Neuronal stem cell (in vitro differentiated cells): ENCODE results near the gene PPP2R2B.

Experiments used
- DNase-seq: peaks from one replicate; pipeline ENCODE4 v3.0.0-alpha.2; 2013; ENCODE audit warnings: low spot score
- H2AFZ ChIP-seq: one replicate; pipeline ENCODE4 v1.6.1; 2013; ENCODE audit warnings: mild to moderate bottlenecking, low read length, inconsistent platforms
- H2AK5ac ChIP-seq: 2 replicates; pipeline ENCODE4 v1.6.1; 2013; ENCODE audit warnings: low read depth, mild to moderate bottlenecking, inconsistent platforms, low read length, moderate library complexity, mixed read lengths
- H2BK120ac ChIP-seq: 2 replicates; pipeline ENCODE4 v1.6.1; 2013; ENCODE audit warnings: low read depth, mild to moderate bottlenecking, inconsistent platforms, low read length, moderate library complexity, mixed read lengths
- H2BK12ac ChIP-seq: one replicate; pipeline ENCODE4 v1.6.1; 2013; ENCODE audit warnings: low read length, inconsistent platforms
- H2BK15ac ChIP-seq: 2 replicates; pipeline ENCODE4 v1.6.1; 2013; ENCODE audit warnings: mild to moderate bottlenecking, low read length, inconsistent platforms, mixed read lengths
- H2BK5ac ChIP-seq: one replicate; pipeline ENCODE4 v1.6.1; 2013; ENCODE audit warnings: inconsistent platforms, mild to moderate bottlenecking, low read length, moderate library complexity
- H3K14ac ChIP-seq: one replicate; pipeline ENCODE4 v1.6.1; 2013; ENCODE audit warnings: low read length, inconsistent platforms
- H3K18ac ChIP-seq: 2 replicates; pipeline ENCODE4 v1.6.1; 2013; ENCODE audit warnings: low read length, inconsistent platforms
- H3K23ac ChIP-seq: 2 replicates; pipeline ENCODE4 v1.6.1; 2013; ENCODE audit warnings: low read depth, mild to moderate bottlenecking, mixed read lengths, low read length, inconsistent platforms; ENCODE audit not compliant: poor library complexity
- H3K27ac ChIP-seq: replicated peaks from 3 replicates; pipeline ENCODE4 v1.5.1; 2013; ENCODE audit warnings: low read length, inconsistent platforms
- H3K27me3 ChIP-seq, 3 experiments: 2 replicates each; pipeline ENCODE4 v1.6.1; 2013; ENCODE audit warnings: low read length in 3 of 3, mild to moderate bottlenecking in 2 of 3, inconsistent platforms in 1 of 3, low read depth in 1 of 3, mixed read lengths in 1 of 3, moderate library complexity in 1 of 3; ENCODE audit not compliant: control insufficient read depth in 3 of 3, insufficient read depth in 3 of 3
- H3K36me3 ChIP-seq, 2 donors: replicated peaks in 1 of 2; 2 replicates each; pipeline ENCODE4 v1.6.1; 2013; ENCODE audit warnings: low read length in 2 of 2; ENCODE audit not compliant: control insufficient read depth in 2 of 2, insufficient read depth in 2 of 2
- H3K4ac ChIP-seq: 2 replicates; pipeline ENCODE4 v1.6.1; 2013; ENCODE audit warnings: inconsistent platforms, mild to moderate bottlenecking, low read length, moderate library complexity
- H3K4me1 ChIP-seq, 2 donors: 1 replicate in 1 of 2; 2 replicates in 1 of 2; pipeline ENCODE4 v1.6.1; 2013; ENCODE audit warnings: low read length in 2 of 2, low read depth in 1 of 2; ENCODE audit not compliant: control insufficient read depth in 2 of 2, insufficient read depth in 1 of 2
- H3K4me2 ChIP-seq: one replicate; pipeline ENCODE4 v1.6.1; 2013; ENCODE audit warnings: mild to moderate bottlenecking, low read length, inconsistent platforms; ENCODE audit not compliant: insufficient read depth, poor library complexity, severe bottlenecking
- H3K4me3 ChIP-seq, 2 donors: 2 replicates each; pipeline ENCODE4 v1.5.1; 2013; ENCODE audit warnings: low read length in 2 of 2, mild to moderate bottlenecking in 2 of 2, inconsistent platforms in 1 of 2, moderate library complexity in 1 of 2
- H3K79me1 ChIP-seq: one replicate; pipeline ENCODE4 v1.6.1; 2013; ENCODE audit warnings: low read depth, mild to moderate bottlenecking, inconsistent platforms, low read length, moderate library complexity
- H3K9ac ChIP-seq: one replicate; pipeline ENCODE4 v1.6.1; 2013; ENCODE audit warnings: mild to moderate bottlenecking, low read depth, low read length, inconsistent platforms; ENCODE audit not compliant: poor library complexity
- H3K9me3 ChIP-seq, 2 donors: replicated peaks in 1 of 2; 2 replicates each; pipeline versions ENCODE3 to v1.6.1; 2013; ENCODE audit warnings: low read length in 2 of 2, mild to moderate bottlenecking in 2 of 2, inconsistent platforms in 1 of 2, low read depth in 1 of 2, mixed read lengths in 1 of 2, moderate library complexity in 1 of 2; ENCODE audit not compliant: control insufficient read depth in 2 of 2, insufficient read depth in 1 of 2
- H4K8ac ChIP-seq: one replicate; pipeline ENCODE4 v1.6.1; 2013; ENCODE audit warnings: low read depth, mild to moderate bottlenecking, inconsistent platforms, low read length, moderate library complexity
- H4K91ac ChIP-seq: one replicate; pipeline ENCODE4 v1.6.1; 2013; ENCODE audit warnings: low read length, low read depth, mild to moderate bottlenecking, inconsistent platforms; ENCODE audit not compliant: poor library complexity
- WGBS, 2 donors: extraction: QIAGEN DNeasy Blood & Tissue Kit; methylation state at CpG; one replicate each; pipeline ENCODE4 v1.1.7; 2013; ENCODE audit warnings: missing lambda C conversion rate in 2 of 2, mixed read lengths in 1 of 2; ENCODE audit not compliant: insufficient read length in 2 of 2, insufficient replicate concordance in 1 of 2; ENCODE audit errors: extremely low coverage in 2 of 2; 5-methylcytosine and 5-hydroxymethylcytosine counted together

Gene PPP2R2B

DNA sequence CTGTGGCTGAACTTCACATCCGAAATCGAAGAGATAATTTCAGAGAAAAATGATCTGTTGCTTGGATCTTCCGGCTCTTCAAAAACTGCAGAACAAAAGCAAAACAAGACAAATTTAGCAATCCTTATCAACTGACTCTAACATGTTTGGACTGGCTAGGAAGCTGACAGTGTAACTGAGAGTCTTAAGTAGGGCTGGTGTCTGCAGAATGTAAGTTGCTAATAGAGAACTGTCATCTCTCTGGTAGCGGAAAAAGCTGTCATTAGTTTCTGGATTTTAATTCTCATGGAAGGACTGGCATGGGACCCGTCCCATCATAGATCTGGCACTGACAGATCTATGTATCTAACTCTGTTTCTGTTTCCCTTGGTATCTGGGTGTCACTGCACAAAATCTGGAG lies 278.2 kb downstream of the PPP2R2B start:
- H2BK5ac ChIP-seq, result no peak overlapping the region
- no peak overlapping the region for H3K23ac ChIP-seq
- H3K79me1 ChIP-seq, result no peaks in the 10 kb centered on the region
- H3K4me1 ChIP-seq, result no peaks in the 10 kb centered on the region
- peaks cover 4 to 6% of the 10 kb centered on the region in 2 donors for H3K36me3 ChIP-seq
- H2BK12ac ChIP-seq, result no peak overlapping the region
- H3K27ac ChIP-seq, result no peak overlapping the region
- H2BK15ac ChIP-seq, result no peak overlapping the region
- no peak overlapping the region for H3K4ac ChIP-seq
- no peak overlapping the region for H2AFZ ChIP-seq
- H3K27me3 ChIP-seq, result no peaks in the 10 kb centered on the region
- no peaks in the 10 kb centered on the region for H3K9me3 ChIP-seq
- H4K91ac ChIP-seq, result no peak overlapping the region
- no peak overlapping the region for H3K4me2 ChIP-seq
- H3K9ac ChIP-seq, result no peak overlapping the region
- no peak overlapping the region for H2BK120ac ChIP-seq
- H4K8ac ChIP-seq, result no peak overlapping the region
- H3K18ac ChIP-seq, result no peak overlapping the region
- no peak overlapping the region for H2AK5ac ChIP-seq
- no peak overlapping the region for H3K4me3 ChIP-seq
- no CpG with 5 or more reads among the region's 5 CpGs for WGBS, 2 donors
- DNase-seq, result no peak
- H3K14ac ChIP-seq, result no peak overlapping the region

DNA sequence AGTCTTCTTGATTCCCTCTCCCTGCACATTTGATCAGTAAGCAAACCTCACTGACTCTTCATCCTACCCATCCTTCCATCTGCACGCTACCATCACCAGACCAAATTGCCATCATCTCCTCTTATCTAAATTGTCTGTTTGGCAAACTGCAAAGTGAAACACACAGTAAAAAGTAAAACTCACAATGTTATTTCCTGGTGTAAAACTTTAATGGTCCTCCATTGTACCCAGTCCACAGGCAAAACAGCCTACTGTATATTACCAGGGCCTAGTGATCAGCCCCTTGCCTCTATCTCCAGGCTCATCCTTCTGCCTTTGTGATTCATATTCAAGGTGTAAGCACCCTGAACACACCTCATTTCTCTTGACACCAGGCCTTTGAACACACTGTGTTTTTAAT lies 279.3 kb downstream of the PPP2R2B start:
- Histone ChIP-seq H3K9me3 (no peaks in the 10 kb centered on the region), H2BK15ac (no peak overlapping the region), H4K8ac (no peak overlapping the region), H2AK5ac (no peak overlapping the region), H3K4me1 (no peaks in the 10 kb centered on the region), H2BK120ac (no peak overlapping the region), H3K27ac (no peak overlapping the region), H3K14ac (no peak overlapping the region), H2BK12ac (no peak overlapping the region), H3K18ac (no peak overlapping the region), H3K27me3 (no peaks in the 10 kb centered on the region), H2AFZ (no peak overlapping the region), H4K91ac (no peak overlapping the region), H3K23ac (no peak overlapping the region), H3K4me3 (no peak overlapping the region), H3K36me3 (peaks cover 4 to 6% of the 10 kb centered on the region in 2 donors), H3K4me2 (no peak overlapping the region), H3K79me1 (no peaks in the 10 kb centered on the region), H3K4ac (no peak overlapping the region), H3K9ac (no peak overlapping the region), H2BK5ac (no peak overlapping the region)
- WGBS, 2 donors, result no CpG with 5 or more reads among the region's 1 CpG
- no peak for DNase-seq

DNA sequence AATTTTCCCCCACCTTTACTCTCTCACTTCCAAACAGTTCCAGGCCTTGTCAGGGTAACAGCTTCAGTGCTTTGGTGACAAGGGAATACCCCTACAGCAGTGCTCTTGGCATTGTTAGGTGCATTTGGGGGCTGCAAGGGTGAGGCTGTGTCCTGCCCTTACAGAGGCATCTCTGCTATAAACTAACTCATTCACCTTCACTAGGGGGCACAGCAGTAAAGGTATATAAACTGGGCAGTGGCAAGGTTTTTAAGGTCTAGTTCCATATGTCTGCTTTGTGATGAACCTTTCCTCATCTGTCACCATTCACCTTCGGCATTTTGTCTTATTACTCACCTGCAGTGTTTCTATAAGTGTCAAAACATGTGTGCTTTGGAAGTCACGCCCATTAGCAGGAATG lies 283.5 kb downstream of the PPP2R2B start:
- H3K4me1 ChIP-seq, result peaks cover under 1 to 3% of the 10 kb centered on the region in 2 donors
- H3K4me3 ChIP-seq, result no peak overlapping the region
- no peak overlapping the region for H3K18ac ChIP-seq
- H3K14ac ChIP-seq, result no peak overlapping the region
- no peaks in the 10 kb centered on the region for H3K27me3 ChIP-seq
- no peak overlapping the region for H2BK5ac ChIP-seq
- H3K27ac ChIP-seq, result no peak overlapping the region
- no CpG with 5 or more reads among the region's 2 CpGs for WGBS, 2 donors
- H2AFZ ChIP-seq, result no peak overlapping the region
- no peak overlapping the region for H3K23ac ChIP-seq
- H3K9ac ChIP-seq, result no peak overlapping the region
- H2BK12ac ChIP-seq, result no peak overlapping the region
- peaks cover 8% of the 10 kb centered on the region in 2 donors for H3K36me3 ChIP-seq
- no peak overlapping the region for H4K91ac ChIP-seq
- no peak overlapping the region for H2BK15ac ChIP-seq
- no peaks in the 10 kb centered on the region for H3K79me1 ChIP-seq
- no peak for DNase-seq
- H2AK5ac ChIP-seq, result no peak overlapping the region
- H3K9me3 ChIP-seq, result no peaks in the 10 kb centered on the region
- no peak overlapping the region for H2BK120ac ChIP-seq
- no peak overlapping the region for H3K4ac ChIP-seq
- H3K4me2 ChIP-seq, result no peak overlapping the region
- H4K8ac ChIP-seq, result no peak overlapping the region

DNA sequence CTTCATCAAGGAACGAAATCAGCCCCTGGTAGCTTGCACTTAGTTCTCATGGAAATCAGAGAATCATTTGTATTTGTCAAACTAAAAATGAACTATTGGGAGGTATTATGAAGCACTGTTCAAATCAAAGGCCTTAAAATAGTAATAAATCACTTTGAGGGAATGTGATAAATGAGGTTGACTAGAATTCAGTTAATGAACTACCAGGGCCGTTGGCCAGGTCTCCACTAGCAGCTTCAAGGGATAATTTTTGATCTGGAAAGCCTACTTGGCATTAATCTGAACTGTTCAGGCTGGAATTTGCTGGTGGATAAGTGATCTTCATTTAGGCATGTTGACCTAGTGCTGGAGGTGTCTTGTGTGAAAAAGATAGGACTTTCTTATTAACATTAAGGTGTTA lies 286.2 kb downstream of the PPP2R2B start:
- no peaks in the 10 kb centered on the region for H3K79me1 ChIP-seq
- no peak overlapping the region for H2BK15ac ChIP-seq
- H3K4ac ChIP-seq, result no peak overlapping the region
- no peak overlapping the region for H4K91ac ChIP-seq
- no peak overlapping the region for H2BK120ac ChIP-seq
- no peak overlapping the region for H2BK5ac ChIP-seq
- H3K27ac ChIP-seq, result no peak overlapping the region
- no peak for DNase-seq
- H4K8ac ChIP-seq, result no peak overlapping the region
- H3K4me3 ChIP-seq, result no peak overlapping the region
- H3K9me3 ChIP-seq, result no peaks in the 10 kb centered on the region
- no peak overlapping the region for H2AFZ ChIP-seq
- H3K9ac ChIP-seq, result no peak overlapping the region
- H3K14ac ChIP-seq, result no peak overlapping the region
- H3K18ac ChIP-seq, result no peak overlapping the region
- no peak overlapping the region for H3K23ac ChIP-seq
- no peak overlapping the region for H2BK12ac ChIP-seq
- no peak overlapping the region for H2AK5ac ChIP-seq
- H3K27me3 ChIP-seq, result no peaks in the 10 kb centered on the region
- H3K36me3 ChIP-seq, result peaks cover 1 to 4% of the 10 kb centered on the region in 2 donors
- H3K4me2 ChIP-seq, result no peak overlapping the region
- WGBS, 2 donors, result no CpG with 5 or more reads among the region's 2 CpGs
- peaks cover 3 to 16% of the 10 kb centered on the region in 2 donors for H3K4me1 ChIP-seq
